Transverse colon (tissue), 4 donors: ENCODE results near the gene XYLT1.

Experiments
- CTCF ChIP-seq, 5 experiments: fragments of 200-600 bp in 3 of 5; fragments of 450-650 bp in 2 of 5; sonication (generic) in 3 of 5; IDR thresholded peaks; 1 replicate in 2 of 5; 2 replicates in 3 of 5; pipeline ENCODE4 v1.5.1; 2016 to 2017; ENCODE audit warnings: antibody characterized with exemption in 5 of 5, inconsistent platforms in 3 of 5, mild to moderate bottlenecking in 2 of 5, moderate library complexity in 1 of 5
- POLR2A ChIP-seq: fragments of 450-650 bp; IDR thresholded peaks from one replicate; pipeline ENCODE4 v1.6.1; 2016; ENCODE audit warnings: antibody characterized with exemption, mild to moderate bottlenecking, moderate library complexity
- POLR2AphosphoS5 ChIP-seq, 3 donors: sonication (generic); formaldehyde crosslinking; IDR thresholded peaks; one replicate each; pipeline ENCODE4 v1.6.1; 2016; ENCODE audit warnings: antibody characterized with exemption in 3 of 3

GRCh38 chr16:17518441-17518840, 47.7 kb upstream of the XYLT1 start:
- TF ChIP-seq CTCF (IDR thresholded peaks at IDR 0.05) (no peak), POLR2A (no peak), POLR2AphosphoS5 (IDR thresholded peaks at IDR 0.05) (no peak)
